Mesothelial cell of epicardium (in vitro differentiated cells): Measurements from ENCODE around the gene CFAP221. TPM values are rescaled to one million over a fixed set of nuclear protein-coding genes. Genes with fewer than 3 reads are reported as not detected.

Source experiments
- DNase-seq, 2 experiments: peaks; one replicate each; pipeline ENCODE4 v3.0.0; 2021; ENCODE audit warnings: low spot score in 2 of 2; ENCODE audit not compliant: unreplicated experiment in 2 of 2
- H3K27ac Mint-ChIP-seq: 2 replicates; pipeline ENCODE4 v1.8.0; 2021; ENCODE audit warnings: mixed read lengths
- H3K27me3 Mint-ChIP-seq: 2 replicates; pipeline ENCODE4 v1.8.0; 2021; ENCODE audit warnings: low read depth, mixed read lengths
- H3K36me3 Mint-ChIP-seq: 2 replicates; pipeline ENCODE4 v1.8.0; 2021; ENCODE audit warnings: mixed read lengths
- H3K4me1 Mint-ChIP-seq: 2 replicates; pipeline ENCODE4 v1.8.0; 2021; ENCODE audit warnings: mixed read lengths
- H3K4me3 Mint-ChIP-seq: 2 replicates; pipeline ENCODE4 v1.8.0; 2021; ENCODE audit warnings: mild to moderate bottlenecking, moderate library complexity, mixed read lengths
- H3K9me3 Mint-ChIP-seq: 2 replicates; pipeline ENCODE4 v1.8.0; 2021; ENCODE audit warnings: mixed read lengths
- total RNA-seq: library from RNA; stranded (reverse); gene quantifications from 3 replicates; pipeline ENCODE4 v1.2.1, GENCODE V29; 2021
- TF ChIP-seq, protein P1 (sequence below): fragments of 200-600 bp; sonication (generic); IDR thresholded peaks from one replicate; pipeline ENCODE4 v1.5.0; 2021; ENCODE audit warnings: antibody characterized with exemption; ENCODE audit not compliant: unreplicated experiment

The CFAP221 gene
- total RNA-seq, 1 donor from 2014 or later, result 4.6 TPM

DNA sequence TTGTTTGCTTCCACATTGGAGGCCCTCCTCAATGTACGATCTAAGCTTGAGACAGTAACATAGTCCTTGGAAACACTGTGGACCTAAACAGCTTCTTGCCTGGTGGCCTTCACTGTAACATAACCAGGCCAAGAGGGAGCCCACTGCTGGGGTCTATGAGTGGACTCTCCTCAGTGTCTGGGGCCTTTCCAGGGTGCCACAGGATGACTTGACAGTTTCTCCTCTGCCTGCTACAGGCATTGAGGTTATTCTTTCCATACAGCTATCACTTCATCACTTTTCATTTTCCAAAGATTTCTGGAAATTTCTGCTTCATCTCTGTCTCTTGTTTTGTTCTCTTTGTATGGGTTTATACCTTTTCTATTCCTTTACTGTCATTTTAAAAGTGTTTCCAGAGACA lies 31.3 kb upstream of the CFAP221 start:
- Mint-ChIP-seq H3K36me3 (no peaks in the 10 kb centered on the region), H3K4me1 (no peaks in the 10 kb centered on the region), H3K27ac (no peak overlapping the region)

DNA sequence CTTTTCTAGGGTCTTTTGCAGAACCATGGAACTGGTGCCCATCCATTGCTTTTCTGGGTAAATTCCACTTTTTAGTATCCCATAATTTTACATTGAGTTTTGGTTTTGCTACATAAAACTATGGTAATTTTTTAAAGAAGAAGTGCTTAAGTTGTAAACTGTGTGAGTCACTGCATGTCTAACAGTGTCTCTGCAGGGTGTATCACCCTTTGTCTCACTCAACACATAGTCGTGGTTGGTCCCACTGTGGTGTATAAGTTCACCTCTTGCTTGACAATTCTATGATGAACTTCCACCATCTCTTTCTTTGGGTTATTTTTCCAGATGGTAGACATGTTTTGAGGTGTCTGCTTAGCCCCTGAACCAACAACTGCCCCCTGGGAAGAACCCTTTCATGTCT lies 30.4 kb upstream of the CFAP221 start:
- H3K27ac Mint-ChIP-seq, result no peak overlapping the region
- peaks cover 38% of the 10 kb centered on the region for H3K27me3 Mint-ChIP-seq

More for the DNA sequence above, 31.3 kb upstream of the CFAP221 start:
- Mint-ChIP-seq H3K27me3 (peaks cover 31% of the 10 kb centered on the region), H3K9me3 (peaks cover 6% of the 10 kb centered on the region), H3K4me3 (no peak overlapping the region)
- DNase-seq, result no peak
- TF ChIP-seq, protein P1, sequence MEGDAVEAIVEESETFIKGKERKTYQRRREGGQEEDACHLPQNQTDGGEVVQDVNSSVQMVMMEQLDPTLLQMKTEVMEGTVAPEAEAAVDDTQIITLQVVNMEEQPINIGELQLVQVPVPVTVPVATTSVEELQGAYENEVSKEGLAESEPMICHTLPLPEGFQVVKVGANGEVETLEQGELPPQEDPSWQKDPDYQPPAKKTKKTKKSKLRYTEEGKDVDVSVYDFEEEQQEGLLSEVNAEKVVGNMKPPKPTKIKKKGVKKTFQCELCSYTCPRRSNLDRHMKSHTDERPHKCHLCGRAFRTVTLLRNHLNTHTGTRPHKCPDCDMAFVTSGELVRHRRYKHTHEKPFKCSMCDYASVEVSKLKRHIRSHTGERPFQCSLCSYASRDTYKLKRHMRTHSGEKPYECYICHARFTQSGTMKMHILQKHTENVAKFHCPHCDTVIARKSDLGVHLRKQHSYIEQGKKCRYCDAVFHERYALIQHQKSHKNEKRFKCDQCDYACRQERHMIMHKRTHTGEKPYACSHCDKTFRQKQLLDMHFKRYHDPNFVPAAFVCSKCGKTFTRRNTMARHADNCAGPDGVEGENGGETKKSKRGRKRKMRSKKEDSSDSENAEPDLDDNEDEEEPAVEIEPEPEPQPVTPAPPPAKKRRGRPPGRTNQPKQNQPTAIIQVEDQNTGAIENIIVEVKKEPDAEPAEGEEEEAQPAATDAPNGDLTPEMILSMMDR, result no peak

DNA sequence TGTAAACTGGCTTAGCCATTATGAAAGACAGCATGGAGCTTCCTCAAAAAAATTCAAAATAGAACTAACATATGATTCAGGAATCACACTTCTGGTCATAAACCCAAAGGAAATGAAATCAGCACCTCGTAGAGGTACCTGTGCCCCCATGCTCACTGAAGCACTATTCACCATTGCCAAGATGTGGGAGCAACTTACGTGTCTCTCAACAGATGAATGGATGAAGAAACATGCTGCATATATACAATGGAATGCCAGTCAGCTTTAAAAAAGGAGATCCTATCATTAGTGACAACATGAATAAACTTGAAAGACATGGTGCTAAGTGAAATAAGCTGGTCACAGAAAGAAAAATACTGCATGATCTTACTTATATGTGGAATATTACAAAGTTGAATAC lies 28.1 kb upstream of the CFAP221 start:
- no peak overlapping the region for H3K4me3 Mint-ChIP-seq
- TF ChIP-seq, protein P1, result no peak
- peaks cover 9% of the 10 kb centered on the region for H3K9me3 Mint-ChIP-seq

More for the DNA sequence above, 30.4 kb upstream of the CFAP221 start:
- Mint-ChIP-seq H3K4me3 (no peak overlapping the region), H3K36me3 (no peaks in the 10 kb centered on the region), H3K4me1 (no peaks in the 10 kb centered on the region), H3K9me3 (peaks cover 9% of the 10 kb centered on the region)
- DNase-seq, result no peak
- TF ChIP-seq, protein P1, result no peak

DNA sequence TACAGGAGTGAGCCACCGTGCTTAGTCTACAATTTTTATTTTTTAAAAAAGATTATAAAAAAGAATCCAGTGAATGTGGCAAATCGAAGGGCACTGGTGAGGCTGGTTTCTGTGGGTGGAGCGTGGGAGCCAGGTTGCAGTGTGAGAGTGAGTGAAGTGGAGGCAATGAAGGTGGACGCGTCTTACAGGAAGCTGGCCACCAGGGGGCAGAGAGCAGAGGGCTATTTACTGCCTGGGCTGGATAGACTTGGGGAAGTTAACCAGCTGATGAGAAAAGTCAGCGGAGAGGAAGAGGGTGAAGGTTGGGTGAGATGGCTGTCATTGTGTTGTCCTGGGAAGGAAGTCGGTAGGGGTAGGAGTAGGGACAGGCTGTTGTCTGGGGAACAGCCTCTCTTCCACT lies 26.8 kb upstream of the CFAP221 start:
- H3K27me3 Mint-ChIP-seq, result peaks cover 51% of the 10 kb centered on the region
- H3K9me3 Mint-ChIP-seq, result peaks cover 9% of the 10 kb centered on the region
- DNase-seq, result peak in 1 of 2 experiments; percentile 57

More for the DNA sequence above, 28.1 kb upstream of the CFAP221 start:
- Mint-ChIP-seq H3K4me1 (no peaks in the 10 kb centered on the region), H3K27me3 (peaks cover 42% of the 10 kb centered on the region), H3K36me3 (no peaks in the 10 kb centered on the region), H3K27ac (no peak overlapping the region)
- no peak for DNase-seq

DNA sequence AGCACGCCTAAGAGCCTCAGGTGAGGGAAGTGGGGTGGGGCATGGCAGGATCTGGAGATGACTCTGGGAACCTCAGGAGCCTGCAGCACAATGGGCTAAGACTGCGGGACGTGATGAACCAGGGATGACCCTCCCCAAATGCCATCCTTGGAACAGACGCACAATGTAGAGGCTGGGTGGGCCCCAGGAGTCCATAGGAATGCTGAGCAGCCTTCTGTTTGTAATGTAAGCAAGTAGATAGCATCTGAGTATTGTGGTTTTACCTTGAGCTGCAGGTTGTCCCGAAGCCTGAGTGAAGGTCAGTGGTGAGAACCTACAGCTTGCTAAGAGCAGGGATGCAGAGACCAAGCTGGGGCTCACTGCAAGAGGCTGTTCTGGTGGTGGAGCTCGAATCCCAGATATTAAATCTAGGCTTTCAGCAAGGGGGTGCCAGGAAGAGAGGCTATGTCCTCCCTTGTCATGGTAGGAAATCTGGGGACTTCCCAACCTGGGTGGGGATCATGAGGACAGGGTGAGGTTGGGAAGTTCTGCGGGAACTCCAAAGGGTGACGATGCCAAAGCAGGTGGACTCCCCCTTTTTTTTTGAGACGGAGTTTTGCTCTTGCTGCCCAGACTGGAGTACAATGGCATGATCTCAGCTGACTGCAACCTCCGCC lies 25.7 kb upstream of the CFAP221 start:
- Mint-ChIP-seq H3K36me3 (no peaks in the 10 kb centered on the region), H3K4me3 (no peak overlapping the region), H3K9me3 (peaks cover 9% of the 10 kb centered on the region), H3K4me1 (peaks cover 6% of the 10 kb centered on the region), H3K27ac (no peak overlapping the region), H3K27me3 (peaks cover 58% of the 10 kb centered on the region)
- DNase-seq, result no peak
- TF ChIP-seq, protein P1, result no peak

More for the DNA sequence above, 26.8 kb upstream of the CFAP221 start:
- Mint-ChIP-seq H3K4me3 (no peak overlapping the region), H3K27ac (no peak overlapping the region), H3K4me1 (no peaks in the 10 kb centered on the region), H3K36me3 (no peaks in the 10 kb centered on the region)
- TF ChIP-seq, protein P1, result peak; percentile 61
